ENCODE results near the gene DENND2A. TPM values are rescaled to one million over a fixed set of nuclear protein-coding genes. Genes with fewer than 3 reads are reported as not detected.
A peak's percentile ranks its signal among the peaks of the same experiment; 100 is the strongest.

Gene DENND2A, protein sequence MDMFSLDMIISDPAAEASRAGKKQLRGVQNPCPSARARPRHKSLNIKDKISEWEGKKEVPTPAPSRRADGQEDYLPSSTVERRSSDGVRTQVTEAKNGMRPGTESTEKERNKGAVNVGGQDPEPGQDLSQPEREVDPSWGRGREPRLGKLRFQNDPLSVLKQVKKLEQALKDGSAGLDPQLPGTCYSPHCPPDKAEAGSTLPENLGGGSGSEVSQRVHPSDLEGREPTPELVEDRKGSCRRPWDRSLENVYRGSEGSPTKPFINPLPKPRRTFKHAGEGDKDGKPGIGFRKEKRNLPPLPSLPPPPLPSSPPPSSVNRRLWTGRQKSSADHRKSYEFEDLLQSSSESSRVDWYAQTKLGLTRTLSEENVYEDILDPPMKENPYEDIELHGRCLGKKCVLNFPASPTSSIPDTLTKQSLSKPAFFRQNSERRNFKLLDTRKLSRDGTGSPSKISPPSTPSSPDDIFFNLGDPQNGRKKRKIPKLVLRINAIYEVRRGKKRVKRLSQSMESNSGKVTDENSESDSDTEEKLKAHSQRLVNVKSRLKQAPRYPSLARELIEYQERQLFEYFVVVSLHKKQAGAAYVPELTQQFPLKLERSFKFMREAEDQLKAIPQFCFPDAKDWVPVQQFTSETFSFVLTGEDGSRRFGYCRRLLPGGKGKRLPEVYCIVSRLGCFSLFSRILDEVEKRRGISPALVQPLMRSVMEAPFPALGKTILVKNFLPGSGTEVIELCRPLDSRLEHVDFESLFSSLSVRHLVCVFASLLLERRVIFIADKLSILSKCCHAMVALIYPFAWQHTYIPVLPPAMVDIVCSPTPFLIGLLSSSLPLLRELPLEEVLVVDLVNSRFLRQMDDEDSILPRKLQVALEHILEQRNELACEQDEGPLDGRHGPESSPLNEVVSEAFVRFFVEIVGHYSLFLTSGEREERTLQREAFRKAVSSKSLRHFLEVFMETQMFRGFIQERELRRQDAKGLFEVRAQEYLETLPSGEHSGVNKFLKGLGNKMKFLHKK
- not detected for total RNA-seq

DNA sequence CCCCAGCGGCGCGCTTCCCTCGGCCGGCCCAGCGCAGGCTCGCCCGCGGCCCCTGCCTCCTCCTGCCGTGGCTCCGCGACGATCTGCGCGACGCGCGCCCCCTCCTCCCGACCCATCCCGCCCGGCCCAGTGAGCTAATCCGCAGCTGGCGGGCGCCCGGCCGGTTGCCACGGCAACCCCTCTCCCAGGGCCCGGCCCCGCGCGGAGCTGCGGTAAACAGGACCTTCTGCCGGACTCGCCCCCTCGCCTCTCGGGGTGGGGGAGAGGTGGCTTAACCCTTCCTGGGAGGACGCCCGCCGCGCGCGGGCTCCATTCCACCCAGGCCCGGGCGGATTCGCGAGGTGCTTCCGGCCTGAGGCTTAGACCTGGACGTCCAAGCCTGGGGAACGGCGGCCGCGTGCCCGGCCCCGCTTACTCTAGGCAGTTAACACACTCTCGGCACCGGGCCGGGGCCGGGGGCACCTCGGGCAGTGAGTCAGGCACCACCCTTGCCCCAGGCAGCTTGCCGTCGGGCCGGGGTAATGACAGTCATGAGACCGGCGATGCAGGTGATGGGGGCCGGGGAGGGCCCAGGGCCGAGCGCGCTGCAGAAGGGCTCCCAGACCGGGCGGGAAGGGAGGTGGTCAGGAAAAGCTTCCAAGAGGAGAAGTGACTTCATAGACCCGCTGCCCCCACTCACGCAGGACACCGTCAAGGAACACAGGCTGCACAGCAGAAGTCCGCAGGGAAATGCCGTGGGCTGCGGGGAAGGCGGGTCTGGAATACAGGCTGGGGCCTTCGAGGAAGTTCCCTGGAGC, at the start of gene DENND2A:
Gene DENND2A (minus strand): TSS at position 87 of the 797 bp plus-strand sequence. CDS start 38,416 bp downstream, outside the sequence.
- CTCF ChIA-PET: no interaction called here
- H3K27me3 Mint-ChIP-seq: peaks cover 59% of the 10 kb centered on the region
- no peaks in the 10 kb centered on the region for H3K9me3 Mint-ChIP-seq
- H3K27ac Mint-ChIP-seq: no peak within 1 kb of the TSS
- no peak for DNase-seq
- H3K36me3 Mint-ChIP-seq (ENCODE audit: low read depth): no peaks in the 10 kb centered on the region
- peaks cover 10% of the 10 kb centered on the region for H3K4me1 Mint-ChIP-seq
- POLR2A ChIA-PET: no interaction called here
- peak within 1 kb of the TSS; percentile 69 for H3K4me3 Mint-ChIP-seq

- ChIA-PET POLR2A (no interaction called here), CTCF (no interaction called here)
- H3K4me3 Mint-ChIP-seq: no peak overlapping the region
- H3K9me3 Mint-ChIP-seq: no peaks in the 10 kb centered on the region
- H3K36me3 Mint-ChIP-seq (ENCODE audit: low read depth): peaks cover 18% of the 10 kb centered on the region
- H3K27ac Mint-ChIP-seq: no peak overlapping the region
- DNase-seq: peak; percentile 5
- no peaks in the 10 kb centered on the region for H3K4me1 Mint-ChIP-seq
- no peaks in the 10 kb centered on the region for H3K27me3 Mint-ChIP-seq
Measured at GRCh38 chr7:140689199-140690152, 48.9 kb upstream of the DENND2A start.

- H3K36me3 Mint-ChIP-seq (ENCODE audit: low read depth): peaks cover 26% of the 10 kb centered on the region
- POLR2A ChIA-PET: no interaction called here
- no peak overlapping the region for H3K27ac Mint-ChIP-seq
- no peak for DNase-seq
- CTCF ChIA-PET: no interaction called here
- H3K4me3 Mint-ChIP-seq: no peak overlapping the region
- no peaks in the 10 kb centered on the region for H3K4me1 Mint-ChIP-seq
- no peaks in the 10 kb centered on the region for H3K9me3 Mint-ChIP-seq
- no peaks in the 10 kb centered on the region for H3K27me3 Mint-ChIP-seq
Measured at GRCh38 chr7:140688341-140688740, 47.7 kb upstream of the DENND2A start.

GRCh38 chr7:140686921-140687320, 46.3 kb upstream of the DENND2A start:
- POLR2A ChIA-PET: no interaction called here
- Mint-ChIP-seq H3K27ac (no peak overlapping the region), H3K27me3 (no peaks in the 10 kb centered on the region), H3K36me3 (ENCODE audit: low read depth) (peaks cover 30% of the 10 kb centered on the region), H3K4me3 (no peak overlapping the region), H3K4me1 (no peaks in the 10 kb centered on the region), H3K9me3 (no peaks in the 10 kb centered on the region)
- DNase-seq: peak; percentile 1
- CTCF ChIA-PET: no interaction called here

DNA sequence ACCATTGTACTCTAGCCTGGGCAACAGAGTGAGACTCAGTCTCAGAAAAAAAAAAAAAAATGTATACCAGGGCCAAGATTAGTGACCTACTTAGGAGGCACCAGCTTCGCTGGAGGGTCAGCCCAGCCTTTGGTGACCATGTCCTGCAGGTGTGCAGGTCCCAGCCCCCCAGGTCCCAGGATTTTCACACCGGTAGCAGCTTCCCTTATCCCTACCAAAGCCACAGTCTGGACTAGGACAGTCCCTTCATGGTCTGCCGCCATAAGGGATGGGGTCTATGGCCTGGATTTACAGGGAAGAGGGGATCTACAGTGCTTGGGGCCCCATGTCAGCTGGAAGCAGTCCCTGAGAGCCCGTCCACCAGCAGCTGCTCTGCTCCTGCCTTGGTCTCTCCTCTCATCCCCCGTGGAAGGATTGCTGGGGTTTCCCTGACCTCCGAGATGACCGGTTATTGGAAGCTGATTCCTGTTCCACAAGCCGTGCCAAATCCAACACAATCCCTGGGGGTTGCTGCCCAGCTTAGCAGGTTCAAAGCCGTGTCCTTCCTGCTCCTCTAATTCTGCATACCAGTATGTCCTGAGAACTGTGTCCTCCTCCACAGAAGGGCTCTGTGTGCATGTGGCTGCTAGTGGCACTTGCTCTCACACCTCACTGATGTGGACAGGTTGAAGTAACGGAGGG, 44.9 kb upstream of the DENND2A start:
- Mint-ChIP-seq H3K4me3 (no peak overlapping the region), H3K27me3 (no peaks in the 10 kb centered on the region), H3K4me1 (no peaks in the 10 kb centered on the region), H3K36me3 (ENCODE audit: low read depth) (peaks cover 32% of the 10 kb centered on the region), H3K9me3 (no peaks in the 10 kb centered on the region), H3K27ac (no peak overlapping the region)
- ChIA-PET CTCF (no interaction called here), POLR2A (interaction anchor here (1.0 kb wide), 1 partner anchor 10 kb away, joined by 3 read pairs; no protein-coding TSS in a partner anchor)
- DNase-seq: peak; percentile 11

DNA sequence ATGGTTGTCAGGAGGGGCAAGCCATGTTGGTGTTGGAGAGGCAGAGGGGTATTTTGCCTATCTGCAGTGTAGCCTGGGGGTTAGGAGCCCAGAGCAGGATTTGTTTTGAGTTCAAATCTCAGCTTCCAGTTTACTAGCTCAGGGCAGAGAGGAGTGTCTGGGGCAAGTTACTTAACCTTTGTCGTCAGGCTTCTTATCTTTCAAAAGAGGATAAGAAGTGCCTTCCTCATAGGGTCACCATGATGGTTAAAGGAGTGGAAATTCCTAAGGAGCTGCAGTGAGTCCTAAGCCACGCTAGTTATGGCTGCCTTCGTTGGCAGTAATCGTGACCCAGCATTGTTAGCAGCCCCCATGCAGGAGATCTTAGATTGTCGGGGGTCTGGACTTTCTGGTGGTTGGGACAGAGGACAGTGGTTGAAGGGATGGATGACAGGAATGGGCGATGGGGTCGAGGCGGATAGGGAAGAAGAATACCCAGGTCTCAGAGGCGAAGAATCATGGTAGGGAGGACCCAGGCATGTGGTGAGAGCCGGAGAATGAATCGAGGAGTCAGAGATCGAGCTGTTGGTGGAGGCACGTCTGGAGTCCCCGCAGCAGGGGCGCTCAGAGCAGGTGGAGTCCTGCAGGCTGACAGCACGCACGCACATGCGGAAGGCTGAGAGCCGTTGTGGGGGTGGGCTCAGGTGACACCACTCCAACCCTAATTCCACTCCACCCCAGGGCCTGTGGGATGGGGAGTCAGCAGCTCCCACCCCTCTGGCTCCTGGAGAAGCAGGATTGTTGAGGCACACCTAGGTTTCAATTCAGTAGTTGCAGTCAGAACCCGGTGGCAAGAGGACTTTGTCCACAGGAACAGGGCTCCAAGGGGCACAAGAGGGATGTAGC, 43.7 kb upstream of the DENND2A start:
- H3K27ac Mint-ChIP-seq: no peak overlapping the region

DNA sequence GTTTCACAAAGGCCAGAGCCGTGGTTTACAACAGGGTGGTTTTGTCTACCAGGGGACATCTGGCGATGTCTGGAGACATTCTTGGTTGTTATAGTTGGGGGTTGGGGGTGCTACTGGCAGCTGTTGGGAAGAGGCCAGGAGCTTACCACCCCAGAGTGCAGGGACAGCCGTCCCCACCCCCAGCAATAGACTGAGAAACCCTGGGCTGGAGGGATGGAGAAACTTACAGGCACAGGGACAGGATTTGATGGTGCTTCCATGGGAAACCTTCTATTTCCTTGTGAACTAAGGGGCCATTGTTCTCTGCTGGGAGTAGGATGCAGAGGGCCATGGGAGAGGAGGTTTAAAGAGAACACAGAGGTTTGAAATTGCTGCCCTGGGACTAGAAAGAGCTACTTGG, 43.0 kb upstream of the DENND2A start:
- no peaks in the 10 kb centered on the region for H3K4me1 Mint-ChIP-seq
- no peak overlapping the region for H3K27ac Mint-ChIP-seq
- DNase-seq: no peak
- H3K9me3 Mint-ChIP-seq: no peaks in the 10 kb centered on the region
- H3K4me3 Mint-ChIP-seq: no peak overlapping the region
- ChIA-PET CTCF (interaction anchor here (1.4 kb wide), 1 partner anchor 9 kb away, joined by 3 read pairs; no protein-coding TSS in a partner anchor), POLR2A (interaction anchor here (0.7 to 2.2 kb wide), 3 partner anchors 9 to 13 kb away, joined by 3 to 8 read pairs (median 3); partner anchors contain the start of genes ADCK2 and NDUFB2)
- peaks cover 41% of the 10 kb centered on the region for H3K36me3 Mint-ChIP-seq (ENCODE audit: low read depth)
- H3K27me3 Mint-ChIP-seq: no peaks in the 10 kb centered on the region

More for the DNA sequence above, 43.7 kb upstream of the DENND2A start:
- no peak for DNase-seq
- Mint-ChIP-seq H3K4me1 (no peaks in the 10 kb centered on the region), H3K4me3 (no peak overlapping the region), H3K36me3 (ENCODE audit: low read depth) (peaks cover 39% of the 10 kb centered on the region), H3K27me3 (no peaks in the 10 kb centered on the region), H3K9me3 (no peaks in the 10 kb centered on the region)
- CTCF ChIA-PET: interaction anchor here (1.4 kb wide), 1 partner anchor 10 kb away, joined by 3 read pairs; no protein-coding TSS in a partner anchor
- POLR2A ChIA-PET: interaction anchor here (0.7 to 2.2 kb wide), 3 partner anchors 9 to 12 kb away, joined by 3 to 8 read pairs (median 3); partner anchors contain the start of genes ADCK2 and NDUFB2

DNA sequence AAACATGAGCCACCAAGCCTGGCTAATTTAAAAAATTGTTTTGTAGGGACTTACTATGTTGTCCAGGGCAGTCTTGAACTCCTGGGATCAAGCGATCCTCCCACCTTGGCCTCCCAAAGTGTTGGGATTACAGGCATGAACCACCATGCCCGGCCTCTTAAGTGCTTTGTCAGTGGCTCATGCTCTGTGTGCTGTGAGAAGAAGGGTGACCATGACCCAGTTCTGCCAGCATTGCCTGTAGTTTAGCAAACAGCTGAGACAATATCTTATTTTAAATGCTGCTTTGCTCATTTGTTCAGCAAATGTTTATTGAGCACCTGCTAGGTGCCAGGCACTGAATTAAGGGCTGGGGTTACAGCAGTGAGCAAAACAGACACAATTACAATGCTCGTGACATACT, 41.2 kb upstream of the DENND2A start:
- no peak for DNase-seq
- H3K4me3 Mint-ChIP-seq: no peak overlapping the region
- ChIA-PET POLR2A (no interaction called here), CTCF (interaction anchor here (0.9 kb wide), 1 partner anchor 9 kb away, joined by 3 read pairs; the partner anchor contains the start of gene ADCK2)
- H3K27me3 Mint-ChIP-seq: no peaks in the 10 kb centered on the region
- no peak overlapping the region for H3K27ac Mint-ChIP-seq
- H3K36me3 Mint-ChIP-seq (ENCODE audit: low read depth): peaks cover 40% of the 10 kb centered on the region
- H3K9me3 Mint-ChIP-seq: no peaks in the 10 kb centered on the region
- no peaks in the 10 kb centered on the region for H3K4me1 Mint-ChIP-seq

DNA sequence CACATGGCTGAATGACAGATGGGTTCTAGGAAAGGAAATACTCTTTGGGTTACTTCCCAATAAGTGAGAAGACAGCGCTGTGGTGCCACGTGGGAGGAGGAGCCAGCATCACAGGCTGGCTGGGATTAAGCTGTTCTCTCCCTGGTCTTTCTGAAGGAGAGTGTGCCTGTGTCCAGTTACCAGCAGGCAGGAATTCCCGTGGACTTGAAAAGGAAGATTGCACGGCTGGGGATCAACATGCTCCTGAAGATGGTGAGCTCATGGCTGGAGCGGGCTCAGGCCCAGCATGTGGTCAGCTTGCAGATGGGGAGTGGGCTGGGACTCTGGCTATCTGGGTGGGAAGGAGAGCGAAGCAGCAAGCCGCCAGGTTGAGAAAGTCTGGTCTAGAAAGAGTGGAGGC, 40.3 kb upstream of the DENND2A start:
- no peak for DNase-seq
- no peak overlapping the region for H3K27ac Mint-ChIP-seq
- ChIA-PET CTCF (interaction anchor here (0.7 kb wide), 1 partner anchor 232 kb away, joined by 3 read pairs; no protein-coding TSS in a partner anchor), POLR2A (no interaction called here)
- H3K4me3 Mint-ChIP-seq: no peak overlapping the region
- no peaks in the 10 kb centered on the region for H3K27me3 Mint-ChIP-seq
- H3K9me3 Mint-ChIP-seq: no peaks in the 10 kb centered on the region
- peaks cover 39% of the 10 kb centered on the region for H3K36me3 Mint-ChIP-seq (ENCODE audit: low read depth)
- peaks cover 3% of the 10 kb centered on the region for H3K4me1 Mint-ChIP-seq

GRCh38 chr7:140679186-140679585, 38.6 kb upstream of the DENND2A start:
- ChIA-PET CTCF (no interaction called here), POLR2A (no interaction called here)
- Mint-ChIP-seq H3K27me3 (no peaks in the 10 kb centered on the region), H3K36me3 (ENCODE audit: low read depth) (peaks cover 36% of the 10 kb centered on the region), H3K27ac (no peak overlapping the region), H3K9me3 (no peaks in the 10 kb centered on the region), H3K4me3 (no peak overlapping the region), H3K4me1 (peaks cover 19% of the 10 kb centered on the region)
- DNase-seq: no peak

DNA sequence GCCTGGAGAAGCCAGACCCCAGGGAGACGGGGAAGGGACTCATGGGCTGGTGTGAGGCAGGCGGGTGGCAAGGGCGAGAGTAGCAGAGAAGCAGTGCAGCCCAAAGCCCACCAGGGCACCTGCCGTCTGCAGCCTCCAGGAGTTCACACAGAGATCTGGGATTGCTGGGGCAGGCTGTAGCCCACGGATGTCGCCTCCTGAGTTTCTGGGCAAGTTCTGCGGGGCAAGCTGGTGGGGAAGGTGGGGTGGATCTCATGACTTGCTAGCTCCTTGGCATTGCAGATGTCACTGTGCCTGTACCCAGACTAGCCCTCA, 38.2 kb upstream of the DENND2A start:
- H3K9me3 Mint-ChIP-seq: no peaks in the 10 kb centered on the region
- POLR2A ChIA-PET: no interaction called here
- H3K27me3 Mint-ChIP-seq: no peaks in the 10 kb centered on the region
- H3K36me3 Mint-ChIP-seq (ENCODE audit: low read depth): peaks cover 32% of the 10 kb centered on the region
- CTCF ChIA-PET: no interaction called here
- H3K27ac Mint-ChIP-seq: no peak overlapping the region
- no peak for DNase-seq
- no peak overlapping the region for H3K4me3 Mint-ChIP-seq
- peaks cover 23% of the 10 kb centered on the region for H3K4me1 Mint-ChIP-seq

Data from activated CD4-positive, alpha-beta memory T cell treated with anti-CD3 and anti-CD28 coated beads, Interleukin-2, amount 10 ng/mL, durations not matched to agents 7 days and 5 days (primary cell).